Common myeloid progenitor, CD34-positive (primary cell): ENCODE data around the gene NDC1.

ENCODE experiments used
- CTCF ChIA-PET: fragments of 350-600 bp; sonication (Branson Sonifier 250); formaldehyde crosslinking; loops from one replicate; lab custom pipeline; 2021; ENCODE audit warnings: antibody characterized with exemption; lab: Charles Lee
- POLR2A ChIA-PET: fragments of 350-600 bp; sonication (Branson Sonifier 250); formaldehyde crosslinking; loops from one replicate; lab custom pipeline; 2021; ENCODE audit warnings: antibody characterized with exemption; lab: Charles Lee
- DNase-seq, 3 donors: peaks; one replicate each; pipeline versions ENCODE4 v3.0.0 to v3.0.0-alpha.2; 2013
- H3K27ac ChIP-seq, 2 experiments: 1 replicate in 1 of 2; 2 replicates in 1 of 2; pipeline ENCODE4 v1.7.0; 2013; ENCODE audit warnings: inconsistent platforms in 2 of 2, low read length in 2 of 2, mild to moderate bottlenecking in 2 of 2, low read depth in 1 of 2, moderate library complexity in 1 of 2; ENCODE audit not compliant: severe bottlenecking in 2 of 2, insufficient read depth in 1 of 2, poor library complexity in 1 of 2
- H3K27me3 ChIP-seq, 5 experiments: replicated peaks in 2 of 5; 1 replicate in 3 of 5; 2 replicates in 2 of 5; pipeline versions ENCODE4 v1.6.1 to v1.7.0; 2013; ENCODE audit warnings: low read length in 4 of 5, mild to moderate bottlenecking in 2 of 5, moderate library complexity in 2 of 5, inconsistent platforms in 1 of 5; ENCODE audit not compliant: insufficient read depth in 5 of 5, control insufficient read depth in 4 of 5
- H3K36me3 ChIP-seq, 4 experiments: 1 replicate in 2 of 4; 2 replicates in 2 of 4; pipeline versions ENCODE4 v1.6.1 to v1.7.0; 2013; ENCODE audit warnings: low read length in 3 of 4, control low read depth in 1 of 4, mild to moderate bottlenecking in 1 of 4; ENCODE audit not compliant: control insufficient read depth in 4 of 4, insufficient read depth in 4 of 4
- H3K4me1 ChIP-seq, 4 experiments: 1 replicate in 3 of 4; 2 replicates in 1 of 4; pipeline versions ENCODE4 v1.6.1 to v1.7.1; 2013; ENCODE audit warnings: low read length in 3 of 4, mild to moderate bottlenecking in 3 of 4, control low read depth in 1 of 4, inconsistent platforms in 1 of 4, moderate library complexity in 1 of 4; ENCODE audit not compliant: control insufficient read depth in 4 of 4, insufficient read depth in 4 of 4; ENCODE audit errors: control extremely low read depth in 1 of 4
- H3K4me3 ChIP-seq, 7 experiments: 1 replicate in 4 of 7; 2 replicates in 3 of 7; pipeline versions ENCODE4 v1.5.1 to v1.7.0; 2013; ENCODE audit warnings: mild to moderate bottlenecking in 7 of 7, low read length in 6 of 7, moderate library complexity in 6 of 7, inconsistent platforms in 2 of 7, low read depth in 2 of 7, control low read depth in 1 of 7; ENCODE audit not compliant: insufficient read depth in 4 of 7, control insufficient read depth in 1 of 7; ENCODE audit errors: extremely low read depth in 1 of 7
- H3K9me3 ChIP-seq, 5 experiments: 1 replicate in 4 of 5; 2 replicates in 1 of 5; pipeline versions ENCODE4 v1.6.1 to v1.7.1; 2013; ENCODE audit warnings: low read length in 4 of 5, mild to moderate bottlenecking in 2 of 5, inconsistent platforms in 1 of 5, low read depth in 1 of 5, moderate library complexity in 1 of 5; ENCODE audit not compliant: control insufficient read depth in 4 of 5, insufficient read depth in 2 of 5; ENCODE audit errors: control extremely low read depth in 1 of 5
- WGBS: methylation state at CpG from one replicate; pipeline ENCODE4 v1.1.5; 2013; ENCODE audit not compliant: insufficient coverage; 5-methylcytosine and 5-hydroxymethylcytosine counted together

The NDC1 gene

DNA sequence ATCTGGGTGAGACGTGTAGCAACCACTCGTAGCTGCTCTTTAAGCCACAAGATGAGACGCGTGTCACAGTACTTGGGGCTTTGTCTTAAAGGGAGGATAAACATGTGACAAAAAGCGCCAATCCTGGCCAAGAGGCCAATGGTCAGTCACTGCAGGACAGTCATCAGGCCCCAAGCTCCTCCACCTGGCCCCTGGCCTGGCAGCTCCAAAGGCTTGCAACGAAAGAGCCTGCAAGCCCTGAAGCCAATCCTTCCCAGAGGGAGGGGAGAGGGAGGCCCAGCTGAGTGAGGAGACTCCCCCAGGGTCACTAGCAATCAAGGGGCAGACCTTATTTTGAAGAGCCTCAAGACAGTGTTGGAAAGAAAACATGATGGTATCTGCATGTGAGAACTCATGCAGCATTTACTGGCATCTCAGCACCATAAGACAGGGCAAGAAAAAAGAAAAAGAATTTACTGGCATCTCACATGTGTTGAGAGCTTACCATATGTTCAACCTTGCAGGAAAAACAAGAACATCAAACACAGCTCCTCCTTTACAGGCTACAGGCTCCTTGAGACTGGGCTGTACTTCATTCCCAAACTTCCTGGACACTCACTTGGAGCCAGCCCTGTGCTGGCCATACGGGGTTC, 110.5 kb downstream of the NDC1 start:
- CTCF ChIA-PET = interaction anchor here (0.9 to 1.5 kb wide), 4 partner anchors 10 to 246 kb away, joined by 3 read pairs; no protein-coding TSS in a partner anchor
- H3K4me3 ChIP-seq = no peak overlapping the region
- POLR2A ChIA-PET = no interaction called here
- no peak overlapping the region for H3K27ac ChIP-seq
- H3K9me3 ChIP-seq = no peaks in the 10 kb centered on the region
- no peak for DNase-seq
- no peaks in the 10 kb centered on the region for H3K4me1 ChIP-seq
- no peaks in the 10 kb centered on the region for H3K36me3 ChIP-seq
- 97% methylated on average over 6 of the region's 7 CpGs for WGBS
- peaks cover 0 to 10% (median 0%) of the 10 kb centered on the region in 5 experiments for H3K27me3 ChIP-seq

DNA sequence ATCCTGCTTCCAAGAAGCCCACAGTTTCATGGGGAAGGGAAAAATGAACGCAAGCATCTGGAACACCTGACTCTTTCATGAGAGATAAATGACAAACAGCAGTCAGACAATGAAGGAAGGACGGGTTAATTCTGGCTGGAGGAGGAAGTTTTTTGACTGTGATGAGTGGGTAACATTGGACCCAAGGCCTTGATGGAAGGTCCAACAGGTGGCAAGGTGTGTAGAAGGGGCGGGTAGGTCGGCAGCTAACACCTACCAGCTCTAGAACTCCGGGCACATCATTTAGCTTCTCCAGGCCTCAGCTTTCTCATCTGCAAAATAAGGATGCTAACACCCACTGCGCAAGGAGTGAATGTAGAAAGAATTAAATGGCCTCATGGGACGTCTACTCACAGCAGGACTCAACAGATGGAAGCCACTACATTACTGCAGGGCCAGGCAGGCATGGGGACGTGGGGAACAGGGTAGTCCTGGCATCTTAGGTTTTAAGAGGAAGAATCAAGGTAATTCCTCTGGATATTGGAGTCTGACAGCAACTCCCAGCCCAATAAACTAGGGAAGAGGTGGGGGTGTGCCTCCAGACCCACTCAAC, 112.0 kb downstream of the NDC1 start:
- H3K4me1 ChIP-seq = no peaks in the 10 kb centered on the region
- DNase-seq = no peak
- CTCF ChIA-PET = interaction anchor here (1.4 to 1.5 kb wide), 2 partner anchors 7 to 241 kb away, joined by 3 read pairs; no protein-coding TSS in a partner anchor
- H3K9me3 ChIP-seq = no peaks in the 10 kb centered on the region
- H3K4me3 ChIP-seq = no peak overlapping the region
- H3K27me3 ChIP-seq = peaks cover 0 to 5% (median 0%) of the 10 kb centered on the region in 5 experiments
- WGBS = 94% methylated on average over 4 of the region's 8 CpGs
- H3K36me3 ChIP-seq = no peaks in the 10 kb centered on the region
- H3K27ac ChIP-seq = no peak overlapping the region
- POLR2A ChIA-PET = no interaction called here

DNA sequence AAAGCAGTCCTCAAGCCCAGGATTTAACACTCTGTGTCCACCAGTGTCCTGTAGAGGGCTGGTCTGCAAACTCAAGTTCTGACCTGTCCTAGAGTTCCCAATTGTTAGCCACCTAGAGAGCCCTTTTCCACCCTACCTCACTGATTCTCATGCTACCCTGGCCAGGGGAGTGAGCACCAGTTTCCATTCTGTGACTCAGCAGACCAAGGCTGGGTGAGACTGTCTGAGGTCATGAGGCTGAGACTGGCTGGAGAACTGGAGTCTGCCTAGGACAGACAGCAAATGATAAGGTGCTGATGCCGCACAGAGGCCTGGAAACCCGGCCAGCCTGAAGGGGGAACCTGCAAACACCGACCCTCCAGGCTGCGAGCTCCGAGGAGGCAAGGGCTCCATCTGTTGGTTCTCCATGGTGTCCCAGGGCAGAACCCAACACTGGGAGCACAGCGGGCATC, 112.8 kb downstream of the NDC1 start:
- 88% methylated on average over 1 of the region's 6 CpGs for WGBS

DNA sequence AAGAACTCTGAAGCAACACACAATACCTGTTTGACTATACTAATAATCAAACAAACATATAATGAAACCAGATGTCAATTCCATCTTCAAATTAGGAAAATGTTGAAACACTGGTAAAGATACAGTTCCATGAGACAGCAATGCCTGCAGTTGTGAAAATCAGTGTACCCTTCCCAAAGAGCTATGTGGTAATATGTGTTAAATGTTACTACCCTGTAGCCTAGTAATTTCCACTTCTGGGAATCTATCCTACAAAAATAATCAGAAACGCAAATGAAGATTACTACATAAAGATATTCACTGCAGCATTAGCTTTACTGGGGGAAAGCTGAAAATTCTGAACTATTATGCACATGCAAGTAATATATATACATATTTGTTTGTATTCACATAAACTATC, 116.1 kb downstream of the NDC1 start:
- H3K27me3 ChIP-seq = peaks cover 0 to 1% (median 0%) of the 10 kb centered on the region in 5 experiments
- no peak overlapping the region for H3K27ac ChIP-seq
- CTCF ChIA-PET = no interaction called here
- H3K36me3 ChIP-seq = no peaks in the 10 kb centered on the region
- H3K9me3 ChIP-seq = no peaks in the 10 kb centered on the region
- no peaks in the 10 kb centered on the region for H3K4me1 ChIP-seq
- DNase-seq = no peak
- H3K4me3 ChIP-seq = no peak overlapping the region
- POLR2A ChIA-PET = no interaction called here
- WGBS = no CpG with 5 or more reads among the region's 1 CpG

More for the DNA sequence above, 112.8 kb downstream of the NDC1 start:
- H3K9me3 ChIP-seq = no peaks in the 10 kb centered on the region
- CTCF ChIA-PET = interaction anchor here (1.4 kb wide), 1 partner anchor 8 kb away, joined by 3 read pairs; no protein-coding TSS in a partner anchor
- H3K27ac ChIP-seq = no peak overlapping the region
- H3K36me3 ChIP-seq = no peaks in the 10 kb centered on the region
- no peak overlapping the region for H3K4me3 ChIP-seq
- POLR2A ChIA-PET = no interaction called here
- H3K4me1 ChIP-seq = no peaks in the 10 kb centered on the region
- peak; percentile 32 to 52 (median 45) for DNase-seq
- H3K27me3 ChIP-seq = peaks cover 0 to 5% (median 0%) of the 10 kb centered on the region in 5 experiments

DNA sequence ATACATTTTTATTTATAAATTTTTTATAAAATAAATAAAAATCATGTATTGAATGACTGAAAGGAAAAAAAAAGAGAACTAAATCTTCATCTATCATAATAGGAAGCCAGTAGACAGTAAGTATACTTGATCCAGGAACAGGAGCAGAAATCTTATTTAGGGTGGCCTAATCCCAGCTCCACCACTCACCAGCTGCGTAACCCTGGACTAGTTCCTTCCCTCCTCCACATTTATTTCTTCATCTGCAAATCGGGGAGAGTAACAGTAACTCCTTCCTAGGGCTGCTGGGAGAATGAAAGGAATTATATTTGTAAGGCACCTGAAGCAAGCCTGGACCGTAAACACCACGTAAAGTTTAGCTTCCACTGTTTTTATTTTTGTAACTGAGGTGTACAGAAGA, 117.0 kb downstream of the NDC1 start:
- Histone ChIP-seq H3K27me3 (peaks cover 0 to 1% (median 0%) of the 10 kb centered on the region in 5 experiments), H3K36me3 (no peaks in the 10 kb centered on the region), H3K4me3 (no peak overlapping the region), H3K27ac (no peak overlapping the region), H3K4me1 (no peaks in the 10 kb centered on the region), H3K9me3 (no peaks in the 10 kb centered on the region)
- 100% methylated on average over 2 of the region's 4 CpGs for WGBS
- ChIA-PET CTCF (no interaction called here), POLR2A (no interaction called here)
- DNase-seq = no peak

GRCh38 chr1:53719469-53719868, 118.6 kb downstream of the NDC1 start:
- Histone ChIP-seq H3K27ac (no peak overlapping the region), H3K4me1 (no peaks in the 10 kb centered on the region), H3K4me3 (no peak overlapping the region), H3K27me3 (peaks cover 0 to 1% (median 0%) of the 10 kb centered on the region in 5 experiments), H3K9me3 (no peaks in the 10 kb centered on the region), H3K36me3 (no peaks in the 10 kb centered on the region)
- WGBS = 100% methylated on average over 1 of the region's 2 CpGs
- ChIA-PET POLR2A (no interaction called here), CTCF (no interaction called here)
- DNase-seq = no peak

- WGBS = 100% methylated on average over 2 of the region's 2 CpGs
These were observed 119.7 kb downstream of the NDC1 start for GRCh38 chr1:53718443-53718842.

More at GRCh38 chr1:53718443-53718842, 119.7 kb downstream of the NDC1 start:
- Histone ChIP-seq H3K27me3 (peaks cover 0 to 1% (median 0%) of the 10 kb centered on the region in 5 experiments), H3K9me3 (no peaks in the 10 kb centered on the region), H3K27ac (no peak overlapping the region), H3K4me1 (no peaks in the 10 kb centered on the region), H3K36me3 (no peaks in the 10 kb centered on the region), H3K4me3 (no peak overlapping the region)
- DNase-seq = no peak
- POLR2A ChIA-PET = interaction anchor here (0.8 kb wide), 1 partner anchor 10 kb away, joined by 5 read pairs; no protein-coding TSS in a partner anchor
- CTCF ChIA-PET = no interaction called here
